A549 (cell line): ENCODE measurements around the gene PGM5. TPM values are rescaled to one million over a fixed set of nuclear protein-coding genes. Genes with fewer than 3 reads are reported as not detected.

Source experiments
- ATAC-seq, 2 experiments: fragments of 200-7000 bp in 1 of 2; fragments of >200 bp in 1 of 2; cut with Nextera tagmentation in 1 of 2; cut with Tn5 transposase in 1 of 2; 3 replicates each; pipeline versions ENCODE4 v1.8.0 to v1.9.1; 2018 to 2020; ENCODE audit warnings: mild to moderate bottlenecking in 1 of 2, moderate library complexity in 1 of 2
- CTCF ChIA-PET: fragments of 300-600 bp; sonication (Branson Sonifier 250); formaldehyde crosslinking; extraction: SDS; loops from one replicate; lab custom pipeline; 2021; ENCODE audit warnings: antibody characterized with exemption, inconsistent platforms; lab: Yijun Ruan, JAX
- POLR2A ChIA-PET: fragments of 350-600 bp; formaldehyde crosslinking; extraction: SDS; loops from one replicate; lab custom pipeline; 2021; ENCODE audit warnings: antibody characterized with exemption, inconsistent platforms; lab: Yijun Ruan, JAX
- DNase-seq, 2 experiments: peaks; one replicate each; pipeline versions ENCODE4 v3.0.0 to v3.0.0-alpha.2; 2011 to 2016; ENCODE audit warnings: low read depth in 1 of 2, low spot score in 1 of 2
- FAIRE-seq: peaks from 2 replicates; lab custom pipeline; 2011; peaks lifted over from hg19 to GRCh38; lab: Jason Lieb, UNC
- H3K27ac ChIP-seq, 2 experiments: fragments of >200 bp; sonication (Bioruptor Twin); formaldehyde crosslinking; 3 replicates each; pipeline ENCODE4 v1.5.1; 2016 to 2017
- H3K4me1 ChIP-seq: fragments of >200 bp; sonication (Bioruptor Twin); formaldehyde crosslinking; 3 replicates; pipeline ENCODE4 v1.6.1; 2016
- H3K4me2 ChIP-seq: fragments of >200 bp; sonication (Bioruptor Twin); formaldehyde crosslinking; 3 replicates; pipeline ENCODE4 v1.6.1; 2016
- H3K4me3 ChIP-seq: fragments of >200 bp; sonication (Bioruptor Twin); formaldehyde crosslinking; 3 replicates; pipeline ENCODE4 v1.5.1; 2016
- H3K9me3 ChIP-seq: fragments of >200 bp; sonication (Bioruptor Twin); formaldehyde crosslinking; 3 replicates; pipeline ENCODE4 v1.6.1; 2016
- CBX8 ChIP-seq: fragments of 200-600 bp; sonication (generic); IDR thresholded peaks from 2 replicates; pipeline ENCODE4 v1.6.1; 2016
- CHD2 ChIP-seq: fragments of 150-350 bp; IDR thresholded peaks from 2 replicates; pipeline ENCODE4 v1.6.1; 2014; ENCODE audit warnings: low read length; ENCODE audit not compliant: partially characterized antibody
- E2F6 ChIP-seq: IDR thresholded peaks from 2 replicates; pipeline ENCODE4 v1.6.1; 2012; ENCODE audit warnings: low read depth, borderline replicate concordance
- FOSB ChIP-seq: fragments of 250-450 bp; sonication (Bioruptor Pico); IDR thresholded peaks from 2 replicates; pipeline ENCODE4 v1.5.0; 2020; ENCODE audit warnings: mild to moderate bottlenecking, moderate library complexity
- FOSL2 ChIP-seq, 2 experiments: fragments of 450-650 bp in 1 of 2; fragments of >200 bp in 1 of 2; sonication (Bioruptor Twin) in 1 of 2; formaldehyde crosslinking; IDR thresholded peaks; 2 replicates each; pipeline versions ENCODE4 v1.5.0 to v1.6.1; 2016 to 2020; ENCODE audit warnings: mild to moderate bottlenecking in 1 of 2, moderate library complexity in 1 of 2
- FOXS1 ChIP-seq: fragments of 250-450 bp; sonication (Bioruptor Pico); IDR thresholded peaks from 2 replicates; pipeline ENCODE4 v1.5.0; 2020; ENCODE audit warnings: mild to moderate bottlenecking, moderate library complexity
- HDAC2 ChIP-seq: fragments of 200-600 bp; sonication (generic); IDR thresholded peaks from 2 replicates; pipeline ENCODE4 v1.6.1; 2016
- HEYL ChIP-seq: fragments of 250-450 bp; sonication (Bioruptor Pico); IDR thresholded peaks from 2 replicates; pipeline ENCODE4 v1.8.0; 2021; ENCODE audit warnings: mild to moderate bottlenecking, moderate library complexity
- HOXB5 ChIP-seq: fragments of 250-450 bp; sonication (Bioruptor Pico); IDR thresholded peaks from 2 replicates; pipeline ENCODE4 v1.5.0; 2020; ENCODE audit warnings: mild to moderate bottlenecking, moderate library complexity
- JUN ChIP-seq, 2 experiments: fragments of >200 bp; sonication (Bioruptor Twin); formaldehyde crosslinking; IDR thresholded peaks; 2 replicates in 1 of 2; 3 replicates in 1 of 2; pipeline ENCODE4 v1.6.1; 2016 to 2017
- JUNB ChIP-seq: fragments of >200 bp; sonication (Bioruptor Twin); formaldehyde crosslinking; IDR thresholded peaks from 2 replicates; pipeline ENCODE4 v1.6.1; 2016
- KDM1A ChIP-seq: fragments of 200-600 bp; sonication (generic); IDR thresholded peaks from 2 replicates; pipeline ENCODE4 v1.6.1; 2016; ENCODE audit warnings: low read depth, mild to moderate bottlenecking
- KDM5A ChIP-seq: fragments of 200-600 bp; sonication (generic); IDR thresholded peaks from 2 replicates; pipeline ENCODE4 v1.6.1; 2016; ENCODE audit warnings: antibody characterized with exemption, mild to moderate bottlenecking
- MAFK ChIP-seq: fragments of 450-650 bp; IDR thresholded peaks from 2 replicates; pipeline ENCODE4 v1.6.1; 2014; ENCODE audit not compliant: partially characterized antibody
- MAZ ChIP-seq: fragments of 150-350 bp; IDR thresholded peaks from 2 replicates; pipeline ENCODE4 v1.6.1; 2014; ENCODE audit warnings: antibody characterized with exemption, low read depth, low read length, borderline replicate concordance
- MYC ChIP-seq: IDR thresholded peaks from 2 replicates; pipeline ENCODE4 v1.6.1; 2012; ENCODE audit warnings: mild to moderate bottlenecking, inconsistent platforms, low read length, improper control_type of control experiment, borderline replicate concordance
- PBX3 ChIP-seq: IDR thresholded peaks from 2 replicates; pipeline ENCODE4 v1.6.1; 2012
- RARB ChIP-seq: fragments of 250-450 bp; sonication (Bioruptor Pico); IDR thresholded peaks from 2 replicates; pipeline ENCODE4 v1.8.0; 2021; ENCODE audit warnings: mild to moderate bottlenecking, moderate library complexity
- RCOR1 ChIP-seq: fragments of 150-350 bp; IDR thresholded peaks from 2 replicates; pipeline ENCODE4 v1.6.1; 2014; ENCODE audit warnings: antibody characterized with exemption, low read length, low read depth
- REST ChIP-seq: fragments of 200-600 bp; sonication (generic); IDR thresholded peaks from 2 replicates; pipeline ENCODE4 v1.6.1; 2016; ENCODE audit warnings: antibody characterized with exemption, mild to moderate bottlenecking, moderate library complexity
- SMC3 ChIP-seq: fragments of >200 bp; sonication (Bioruptor Twin); formaldehyde crosslinking; IDR thresholded peaks from 3 replicates; pipeline ENCODE4 v1.6.1; 2018; ENCODE audit warnings: inconsistent platforms
- TP53 ChIP-seq: fragments of 250-450 bp; sonication (Bioruptor Pico); IDR thresholded peaks from 2 replicates; pipeline ENCODE4 v1.5.0; 2021; ENCODE audit warnings: mild to moderate bottlenecking, moderate library complexity
- USF2 ChIP-seq: fragments of 450-650 bp; IDR thresholded peaks from 2 replicates; pipeline ENCODE4 v1.6.1; 2014; ENCODE audit warnings: antibody characterized with exemption
- ZFP36 ChIP-seq: fragments of 450-650 bp; IDR thresholded peaks from 2 replicates; pipeline ENCODE4 v1.6.1; 2014; ENCODE audit warnings: borderline replicate concordance; ENCODE audit not compliant: partially characterized antibody
- WGBS: methylation state at CpG from one replicate; pipeline ENCODE4 v1.1.6; 2017; ENCODE audit errors: missing lambda C conversion rate; 5-methylcytosine and 5-hydroxymethylcytosine counted together
- polyA plus RNA-seq, 4 experiments: library from polyadenylated mRNA; depleted of rRNA in 3 of 4; stranded (reverse); fragments of >200 nt; fragmentation: RNase III in 1 of 4; extraction: RNeasy Plus Mini Kit Qiagen cat#74134 plus additional on column Dnase treatment in 1 of 4; gene quantifications; 2 replicates in 3 of 4; 3 replicates in 1 of 4; pipeline ENCODE4 v1.2.3, GENCODE V29; 2011 to 2017

The PGM5 gene
- polyA plus RNA-seq, 2 of the 4 experiments (the other 2 are of a cell fraction), result 0.18 TPM; not detected in 1

GRCh38 chr9:68495247-68495646 is 138.8 kb downstream of the PGM5 start:
- H3K9me3 ChIP-seq, result no peaks in the 10 kb centered on the region
- POLR2A ChIA-PET, result no interaction called here
- ATAC-seq (no peak), DNase-seq (no peak), FAIRE-seq (no peak)
- no peak overlapping the region for H3K27ac ChIP-seq
- H3K4me1 ChIP-seq, result peaks cover 4% of the 10 kb centered on the region
- no peak overlapping the region for H3K4me3 ChIP-seq
- 59% methylated on average over 1 of the region's 1 CpG for WGBS
- CTCF ChIA-PET, result interaction anchor here (1.4 kb wide), 1 partner anchor 12 kb away, joined by 3 read pairs; no protein-coding TSS in a partner anchor
- no peak for TF ChIP-seq HOXB5
- no peak for TF ChIP-seq KDM5A
- TF ChIP-seq RARB (CRISPR knock-in tag), result no peak
- TF ChIP-seq MAFK, result no peak
- TF ChIP-seq ZFP36, result no peak
- TF ChIP-seq HEYL (CRISPR knock-in tag), result no peak
- TF ChIP-seq KDM1A, result no peak
- no peak for TF ChIP-seq E2F6
- no peak for TF ChIP-seq MAZ
- TF ChIP-seq FOXS1 (CRISPR knock-in tag), result no peak
- TF ChIP-seq SMC3, result no peak
- no peak for TF ChIP-seq MYC
- TF ChIP-seq USF2, result no peak
- no peak for TF ChIP-seq FOSB (CRISPR knock-in tag)
- no peak for TF ChIP-seq PBX3
- no peak for TF ChIP-seq TP53
- H3K4me2 ChIP-seq, result no peak overlapping the region

- CTCF ChIA-PET, result no interaction called here
Observed at GRCh38 chr9:68496356-68496755, 139.9 kb downstream of the PGM5 start.

More at GRCh38 chr9:68496356-68496755, 139.9 kb downstream of the PGM5 start:
- peaks cover 15% of the 10 kb centered on the region for H3K4me1 ChIP-seq
- no peaks in the 10 kb centered on the region for H3K9me3 ChIP-seq
- H3K27ac ChIP-seq, result no peak overlapping the region
- no peak for FAIRE-seq
- TF ChIP-seq CBX8 (no peak), REST (no peak), JUNB (no peak), CHD2 (no peak), FOSL2 (IDR thresholded peaks at IDR 0.05) (no peak), FOSL2 (CRISPR knock-in tag; IDR thresholded peaks at IDR 0.05) (no peak), HDAC2 (no peak), RCOR1 (no peak), JUN (IDR thresholded peaks at IDR 0.05) (no peak), MAZ (no peak)
- no peak for ATAC-seq
- H3K4me3 ChIP-seq, result no peak overlapping the region
- POLR2A ChIA-PET, result no interaction called here
- DNase-seq, result no peak
- H3K4me2 ChIP-seq, result no peak overlapping the region
